IMR-90 (cell line): ENCODE data around the gene LDLRAD4. TPM values are rescaled to one million over a fixed set of nuclear protein-coding genes. Genes with fewer than 3 reads are reported as not detected.

Source experiments
- ATAC-seq: fragments of 200-7000 bp; cut with Tn5 transposase; 2 replicates; pipeline ENCODE4 v1.9.1; 2020; ENCODE audit warnings: low read depth, mild to moderate bottlenecking, moderate library complexity
- BruUV-seq: library from RNA; stranded (reverse); fragments of 400-500 nt; replicated peaks from 2 replicates; lab custom pipeline; 2021; lab: Mats Ljungman, UMichigan
- CTCF ChIA-PET: fragments of 300-600 bp; formaldehyde crosslinking; extraction: SDS; loops from one replicate; lab custom pipeline; 2021; ENCODE audit warnings: antibody characterized with exemption; lab: Yijun Ruan, JAX
- POLR2A ChIA-PET: fragments of 300-600 bp; sonication (Branson Sonifier 250); formaldehyde crosslinking; loops from one replicate; lab custom pipeline; 2022; ENCODE audit warnings: antibody characterized with exemption; ENCODE audit not compliant: unreplicated experiment; lab: Charles Lee
- DNase-seq: peaks from one replicate; pipeline ENCODE4 v3.0.0; 2013
- H2AFZ ChIP-seq: replicated peaks from 2 replicates; pipeline ENCODE3; 2013; ENCODE audit warnings: low read length, mild to moderate bottlenecking; ENCODE audit not compliant: poor library complexity
- H2AK5ac ChIP-seq: 2 replicates; pipeline ENCODE4 v1.6.1; 2013; ENCODE audit warnings: low read depth, low read length, inconsistent platforms
- H2AK9ac ChIP-seq: replicated peaks from 2 replicates; pipeline ENCODE3; 2013; ENCODE audit warnings: mild to moderate bottlenecking, low read depth, low read length, moderate library complexity; ENCODE audit not compliant: poor library complexity
- H2BK120ac ChIP-seq: 2 replicates; pipeline ENCODE4 v1.6.1; 2013; ENCODE audit warnings: low read depth, low read length, inconsistent platforms
- H2BK15ac ChIP-seq: 3 replicates; pipeline ENCODE4 v1.6.1; 2013; ENCODE audit warnings: low read depth, low read length, inconsistent platforms
- H2BK20ac ChIP-seq: 2 replicates; pipeline ENCODE4 v1.6.1; 2013; ENCODE audit warnings: low read depth, mild to moderate bottlenecking, inconsistent platforms, low read length, moderate library complexity
- H2BK5ac ChIP-seq: 2 replicates; pipeline ENCODE4 v1.6.1; 2013; ENCODE audit warnings: mild to moderate bottlenecking, low read depth, low read length, inconsistent platforms; ENCODE audit not compliant: poor library complexity, severe bottlenecking
- H3K14ac ChIP-seq: replicated peaks from 2 replicates; pipeline ENCODE4 v1.6.1; 2013; ENCODE audit warnings: low read depth, low read length, inconsistent platforms
- H3K18ac ChIP-seq: 2 replicates; pipeline ENCODE4 v1.6.1; 2013; ENCODE audit warnings: low read depth, low read length, control low read depth
- H3K23ac ChIP-seq: 2 replicates; pipeline ENCODE4 v1.6.1; 2013; ENCODE audit warnings: low read depth, low read length, inconsistent platforms
- H3K27ac ChIP-seq: 2 replicates; pipeline ENCODE4 v1.5.1; 2013; ENCODE audit warnings: mild to moderate bottlenecking, control low read depth, low read length; ENCODE audit not compliant: insufficient read depth
- H3K27me3 ChIP-seq: 2 replicates; pipeline ENCODE4 v1.6.1; 2013; ENCODE audit warnings: low read length; ENCODE audit not compliant: control insufficient read depth, insufficient read depth
- H3K36me3 ChIP-seq: 2 replicates; pipeline ENCODE4 v1.6.1; 2013; ENCODE audit warnings: low read length, mixed read lengths; ENCODE audit not compliant: control insufficient read depth, insufficient read depth
- H3K4ac ChIP-seq: 2 replicates; pipeline ENCODE4 v1.6.1; 2013; ENCODE audit warnings: low read depth, low read length, inconsistent platforms
- H3K4me1 ChIP-seq: 2 replicates; pipeline ENCODE4 v1.6.1; 2013; ENCODE audit warnings: low read length, mixed read lengths; ENCODE audit not compliant: control insufficient read depth, insufficient read depth
- H3K4me2 ChIP-seq: 2 replicates; pipeline ENCODE4 v1.6.1; 2013; ENCODE audit warnings: low read depth, mild to moderate bottlenecking, control low read depth, low read length, moderate library complexity
- H3K4me3 ChIP-seq: 2 replicates; pipeline ENCODE4 v1.5.1; 2013; ENCODE audit warnings: low read depth, mild to moderate bottlenecking, control low read depth, low read length, moderate library complexity; ENCODE audit not compliant: insufficient read depth
- H3K56ac ChIP-seq: 2 replicates; pipeline ENCODE4 v1.6.1; 2013; ENCODE audit warnings: low read length, inconsistent platforms; ENCODE audit not compliant: insufficient read depth; ENCODE audit errors: extremely low read depth
- H3K79me1 ChIP-seq, 2 experiments: 2 replicates each; pipeline ENCODE4 v1.6.1; 2013; ENCODE audit warnings: low read length in 2 of 2, inconsistent platforms in 1 of 2, low read depth in 1 of 2
- H3K9ac ChIP-seq: 2 replicates; pipeline ENCODE4 v1.6.1; 2013; ENCODE audit warnings: low read depth, low read length, control low read depth
- H3K9me1 ChIP-seq: 2 replicates; pipeline ENCODE4 v1.6.1; 2013; ENCODE audit warnings: low read length, inconsistent platforms; ENCODE audit not compliant: insufficient read depth
- H3K9me3 ChIP-seq: 2 replicates; pipeline ENCODE4 v1.6.1; 2013; ENCODE audit warnings: low read length; ENCODE audit not compliant: control insufficient read depth, insufficient read depth
- H4K20me1 ChIP-seq: 2 replicates; pipeline ENCODE4 v1.6.1; 2013; ENCODE audit warnings: low read length, inconsistent platforms; ENCODE audit not compliant: insufficient read depth
- H4K5ac ChIP-seq: 2 replicates; pipeline ENCODE4 v1.6.1; 2013; ENCODE audit warnings: mild to moderate bottlenecking, low read depth, low read length, control low read depth
- H4K8ac ChIP-seq, 2 experiments: 2 replicates each; pipeline ENCODE4 v1.6.1; 2013; ENCODE audit warnings: low read depth in 2 of 2, low read length in 2 of 2, control low read depth in 1 of 2, inconsistent platforms in 1 of 2
- H4K91ac ChIP-seq: 2 replicates; pipeline ENCODE4 v1.6.1; 2013; ENCODE audit warnings: low read depth, low read length, inconsistent platforms; ENCODE audit not compliant: insufficient read depth
- BHLHE40 ChIP-seq: fragments of 150-350 bp; IDR thresholded peaks from 2 replicates; pipeline ENCODE4 v1.6.1; 2016; ENCODE audit warnings: mild to moderate bottlenecking, low read depth, low read length
- FOS ChIP-seq: fragments of 150-350 bp; IDR thresholded peaks from 2 replicates; pipeline ENCODE4 v1.6.1; 2016; ENCODE audit warnings: low read depth, low read length
- MXI1 ChIP-seq: IDR thresholded peaks from 2 replicates; pipeline ENCODE4 v1.6.1; 2012; ENCODE audit warnings: low read depth, mild to moderate bottlenecking, low read length, moderate library complexity, borderline replicate concordance
- WGBS, 2 experiments: methylation state at CpG; one replicate each; pipeline versions ENCODE4 v1.1.5 to v1.1.7; 2013; ENCODE audit warnings: missing lambda C conversion rate in 2 of 2; ENCODE audit not compliant: insufficient read length in 1 of 2; ENCODE audit errors: extremely low coverage in 2 of 2; 5-methylcytosine and 5-hydroxymethylcytosine counted together
- dilution Hi-C: fragments of 300-500 bp; cut with HindIII; formaldehyde crosslinking; loops from one replicate; pipeline ENCODE4 v1.14.3; 2018; ENCODE audit warnings: low sequenced_read_pairs; ENCODE audit not compliant: unreplicated experiment
- in situ Hi-C: fragments of 300-500 bp; cut with MboI; formaldehyde crosslinking; loops from 3 replicates; pipeline ENCODE4 v1.14.3; 2019; ENCODE audit warnings: low sequenced_read_pairs, inconsistent platforms, mixed read lengths
- intact Hi-C: fragments of 100-400 bp; cut with micrococcal nuclease; formaldehyde crosslinking; loops from 2 replicates; pipeline ENCODE4 v1.10.0; 2022
- polyA plus RNA-seq, 3 experiments: library from polyadenylated mRNA; depleted of rRNA; stranded (reverse); fragments of >200 nt; gene quantifications; 2 replicates each; pipeline ENCODE4 v1.2.3, GENCODE V29; 2012; ENCODE audit warnings: low replicate concordance in 1 of 3
- total RNA-seq: library from RNA; depleted of rRNA; stranded (reverse); fragments of >200 nt; gene quantifications from 2 replicates; pipeline ENCODE4 v1.2.3, GENCODE V29; 2012
- TF ChIP-seq, protein P1 (sequence below): fragments of 150-350 bp; IDR thresholded peaks from 2 replicates; pipeline ENCODE4 v1.6.1; 2016; ENCODE audit warnings: low read depth, mild to moderate bottlenecking, low read length, moderate library complexity, borderline replicate concordance

The LDLRAD4 gene
- total and polyA plus RNA-seq, 2 of the 4 experiments (the other 2 are of a cell fraction) = not detected

DNA sequence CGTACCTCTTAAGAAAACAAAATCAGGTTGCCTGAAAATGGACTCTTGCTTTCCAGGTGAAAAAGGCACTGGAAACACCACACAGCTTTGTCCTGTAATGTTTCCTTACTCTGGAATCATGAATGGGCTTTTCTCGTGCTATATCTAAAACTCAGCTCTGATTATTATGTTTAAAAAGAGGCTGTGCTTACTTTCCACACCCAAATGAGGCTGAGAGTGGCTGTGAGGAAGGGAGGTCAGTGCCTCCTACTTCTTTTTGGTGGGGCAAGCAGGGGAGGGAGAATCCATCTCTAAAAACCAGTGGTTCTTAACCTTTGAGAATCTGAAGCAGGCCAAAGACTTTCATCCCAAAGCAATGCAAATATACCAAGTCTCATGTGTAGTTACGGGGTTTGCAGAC is 359.2 kb downstream of the LDLRAD4 start:
- no peaks in the 10 kb centered on the region for H3K36me3 ChIP-seq
- H3K27me3 ChIP-seq = no peaks in the 10 kb centered on the region
- H3K23ac ChIP-seq = no peak overlapping the region
- no peaks in the 10 kb centered on the region for H4K20me1 ChIP-seq
- H3K4ac ChIP-seq = no peak overlapping the region
- H2BK5ac ChIP-seq = no peak overlapping the region
- H3K27ac ChIP-seq = no peak overlapping the region
- H3K14ac ChIP-seq = no peak overlapping the region
- H4K8ac ChIP-seq = no peak overlapping the region
- WGBS, 2 experiments = no CpG with 5 or more reads among the region's 3 CpGs
- ChIA-PET POLR2A (no interaction called here), CTCF (no interaction called here)
- no peaks in the 10 kb centered on the region for H3K79me1 ChIP-seq
- in situ Hi-C loops (no loop called here), intact Hi-C loops (no loop called here), dilution Hi-C loops (no loop called here)
- H2AK9ac ChIP-seq = no peak overlapping the region
- no peak overlapping the region for H4K91ac ChIP-seq
- DNase-seq (no peak), ATAC-seq (no peak)
- H2BK20ac ChIP-seq = no peak overlapping the region
- TF ChIP-seq, protein P1, sequence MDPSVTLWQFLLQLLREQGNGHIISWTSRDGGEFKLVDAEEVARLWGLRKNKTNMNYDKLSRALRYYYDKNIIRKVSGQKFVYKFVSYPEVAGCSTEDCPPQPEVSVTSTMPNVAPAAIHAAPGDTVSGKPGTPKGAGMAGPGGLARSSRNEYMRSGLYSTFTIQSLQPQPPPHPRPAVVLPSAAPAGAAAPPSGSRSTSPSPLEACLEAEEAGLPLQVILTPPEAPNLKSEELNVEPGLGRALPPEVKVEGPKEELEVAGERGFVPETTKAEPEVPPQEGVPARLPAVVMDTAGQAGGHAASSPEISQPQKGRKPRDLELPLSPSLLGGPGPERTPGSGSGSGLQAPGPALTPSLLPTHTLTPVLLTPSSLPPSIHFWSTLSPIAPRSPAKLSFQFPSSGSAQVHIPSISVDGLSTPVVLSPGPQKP = no peak
- TF ChIP-seq BHLHE40 = no peak
- TF ChIP-seq MXI1 = no peak
- no peak for TF ChIP-seq FOS
- H3K56ac ChIP-seq = no peak overlapping the region
- H3K4me2 ChIP-seq = no peak overlapping the region
- no peak overlapping the region for H3K9ac ChIP-seq
- H4K5ac ChIP-seq = no peak overlapping the region
- H2BK15ac ChIP-seq = no peak overlapping the region
- no peaks in the 10 kb centered on the region for H3K9me3 ChIP-seq
- H2AK5ac ChIP-seq = no peak overlapping the region
- H3K18ac ChIP-seq = no peak overlapping the region
- no peak overlapping the region for H2AFZ ChIP-seq
- no TSS peak for BruUV-seq
- no peak overlapping the region for H3K4me3 ChIP-seq
- no peak overlapping the region for H2BK120ac ChIP-seq
- no peaks in the 10 kb centered on the region for H3K9me1 ChIP-seq
- no peaks in the 10 kb centered on the region for H3K4me1 ChIP-seq
